ENCODE measurements around the gene ATG14. TPM values are rescaled to one million over a fixed set of nuclear protein-coding genes. Genes with fewer than 3 reads are reported as not detected.

Gene ATG14
- total and polyA plus RNA-seq, 2 experiments from 2014 or later: 3.8 to 14.7 TPM

- no peak for TF ChIP-seq EZH2phosphoT487 (IDR thresholded peaks at IDR 0.05; ENCODE audit: insufficient read depth, low read depth)
- no peak for TF ChIP-seq EZH2 (IDR thresholded peaks at IDR 0.05; ENCODE audit: insufficient read depth, poor library complexity, severe bottlenecking)
- Histone ChIP-seq H3K4me2 (ENCODE audit: unreplicated experiment) (no peak overlapping the region), H3K79me2 (ENCODE audit: insufficient read depth) (no peaks in the 10 kb centered on the region), H3K27ac (no peak overlapping the region), H3K4me1 (ENCODE audit: insufficient read depth) (no peaks in the 10 kb centered on the region), H3F3A (ENCODE audit: insufficient read depth) (no peaks in the 10 kb centered on the region), H4K20me1 (ENCODE audit: insufficient read depth) (no peaks in the 10 kb centered on the region), H3K4me3 (no peak overlapping the region), H3K27me3 (replicated peaks; ENCODE audit: insufficient read depth) (no peaks in the 10 kb centered on the region), H3K9me2 (ENCODE audit: insufficient read depth) (no peaks in the 10 kb centered on the region), H3K36me3 (ENCODE audit: low read depth) (no peaks in the 10 kb centered on the region), H2AFZ (no peak overlapping the region), H3K9ac (no peak overlapping the region), H3K9me3 (ENCODE audit: low read depth) (no peaks in the 10 kb centered on the region)
- DNase-seq: no peak
- WGBS, 2 experiments (ENCODE audit: low coverage in 1 of 2, low lambda C conversion rate in 2 of 2, missing lambda C conversion rate in 2 of 2): 39 to 43% methylated on average over 6 of the region's 6 CpGs
- in situ Hi-C loops (cut with MboI): no loop called here
These were observed 6.8 kb upstream of the ATG14 start for GRCh38 chr14:55418411-55418810.

DNA sequence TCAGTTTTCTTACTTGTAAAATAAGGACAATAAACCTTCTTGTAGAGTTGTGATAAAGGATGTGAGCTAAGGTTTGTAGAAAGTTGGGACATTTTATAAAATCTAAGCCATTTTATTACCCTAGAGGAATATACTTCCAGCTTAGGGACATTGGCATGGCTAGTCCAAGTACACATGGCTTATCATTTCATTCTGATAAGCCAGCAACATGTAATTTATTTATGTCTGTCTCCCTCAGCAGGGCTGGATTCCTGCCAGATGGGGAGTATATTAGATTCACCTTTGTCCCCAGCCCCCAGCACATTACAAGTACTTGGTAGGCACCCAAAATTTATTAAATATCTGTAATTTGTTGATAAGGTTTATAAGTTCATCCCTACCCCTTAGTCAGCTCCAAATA is 6.3 kb upstream of the ATG14 start:
- H3K9ac ChIP-seq: no peak overlapping the region
- no peaks in the 10 kb centered on the region for H3K36me3 ChIP-seq (ENCODE audit: low read depth)
- TF ChIP-seq EZH2phosphoT487 (IDR thresholded peaks at IDR 0.05; ENCODE audit: insufficient read depth, low read depth) (no peak), EZH2 (IDR thresholded peaks at IDR 0.05; ENCODE audit: insufficient read depth, poor library complexity, severe bottlenecking) (no peak)
- H4K20me1 ChIP-seq (ENCODE audit: insufficient read depth): no peaks in the 10 kb centered on the region
- H3K9me2 ChIP-seq (ENCODE audit: insufficient read depth): no peaks in the 10 kb centered on the region
- peaks cover 1% of the 10 kb centered on the region; the same call in 1 of the 2 replicates for H3F3A ChIP-seq (ENCODE audit: insufficient read depth)
- no peaks in the 10 kb centered on the region for H3K79me2 ChIP-seq (ENCODE audit: insufficient read depth)
- in situ Hi-C loops (cut with MboI): no loop called here
- no peaks in the 10 kb centered on the region for H3K27me3 ChIP-seq (replicated peaks; ENCODE audit: insufficient read depth)
- 0 out of 2 replicates have a peak, but pooled peaks cover under 1% of the 10 kb centered on the region for H3K4me1 ChIP-seq (ENCODE audit: insufficient read depth)
- H3K9me3 ChIP-seq (ENCODE audit: low read depth): no peaks in the 10 kb centered on the region
- H2AFZ ChIP-seq: no peak overlapping the region
- no peak for DNase-seq
- no peak overlapping the region for H3K4me2 ChIP-seq (ENCODE audit: unreplicated experiment)
- H3K27ac ChIP-seq: no peak overlapping the region
- H3K4me3 ChIP-seq: no peak overlapping the region

GRCh38 chr14:55416866-55417265 is 5.2 kb upstream of the ATG14 start:
- DNase-seq: peak; percentile 41
- Histone ChIP-seq H3K4me2 (ENCODE audit: unreplicated experiment) (no peak overlapping the region), H3K36me3 (ENCODE audit: low read depth) (no peaks in the 10 kb centered on the region), H3K27ac (no peak overlapping the region), H3K9ac (no peak overlapping the region), H3K9me3 (ENCODE audit: low read depth) (no peaks in the 10 kb centered on the region), H3K9me2 (ENCODE audit: insufficient read depth) (no peaks in the 10 kb centered on the region), H3K27me3 (replicated peaks; ENCODE audit: insufficient read depth) (no peaks in the 10 kb centered on the region), H3K4me3 (no peak overlapping the region), H2AFZ (no peak overlapping the region), H3K4me1 (ENCODE audit: insufficient read depth) (peaks cover 11% of the 10 kb centered on the region; the same call in 1 of the 2 replicates), H3K79me2 (ENCODE audit: insufficient read depth) (no peaks in the 10 kb centered on the region), H3F3A (ENCODE audit: insufficient read depth) (peaks cover 3% of the 10 kb centered on the region; the same call in 1 of the 2 replicates), H4K20me1 (ENCODE audit: insufficient read depth) (no peaks in the 10 kb centered on the region)
- TF ChIP-seq EZH2phosphoT487 (IDR thresholded peaks at IDR 0.05; ENCODE audit: insufficient read depth, low read depth) (no peak), EZH2 (IDR thresholded peaks at IDR 0.05; ENCODE audit: insufficient read depth, poor library complexity, severe bottlenecking) (no peak)
- WGBS, 2 experiments (ENCODE audit: low coverage in 1 of 2, low lambda C conversion rate in 2 of 2, missing lambda C conversion rate in 2 of 2): 34 to 35% methylated on average over 5 of the region's 5 CpGs
- in situ Hi-C loops (cut with MboI): no loop called here

- H3F3A ChIP-seq (ENCODE audit: insufficient read depth): peaks cover 3% of the 10 kb centered on the region; the same call in 1 of the 2 replicates
- H3K36me3 ChIP-seq (ENCODE audit: low read depth): no peaks in the 10 kb centered on the region
- H3K9me2 ChIP-seq (ENCODE audit: insufficient read depth): no peaks in the 10 kb centered on the region
- H3K4me3 ChIP-seq: no peak overlapping the region
- H3K27me3 ChIP-seq (replicated peaks; ENCODE audit: insufficient read depth): no peaks in the 10 kb centered on the region
- H3K9ac ChIP-seq: no peak overlapping the region
- peaks cover 21% of the 10 kb centered on the region for H3K4me1 ChIP-seq (ENCODE audit: insufficient read depth)
- peaks cover 21% of the 10 kb centered on the region for H3K79me2 ChIP-seq (ENCODE audit: insufficient read depth)
- no peak overlapping the region for H2AFZ ChIP-seq
- TF ChIP-seq EZH2 (IDR thresholded peaks at IDR 0.05; ENCODE audit: insufficient read depth, poor library complexity, severe bottlenecking) (no peak), EZH2phosphoT487 (IDR thresholded peaks at IDR 0.05; ENCODE audit: insufficient read depth, low read depth) (no peak)
- no peak for DNase-seq
- H3K4me2 ChIP-seq (ENCODE audit: unreplicated experiment): no peak overlapping the region
- H4K20me1 ChIP-seq (ENCODE audit: insufficient read depth): no peaks in the 10 kb centered on the region
- no peaks in the 10 kb centered on the region for H3K9me3 ChIP-seq (ENCODE audit: low read depth)
- H3K27ac ChIP-seq: no peak overlapping the region
- in situ Hi-C loops (cut with MboI): no loop called here
- 46 to 52% methylated on average over 3 of the region's 3 CpGs for WGBS, 2 experiments (ENCODE audit: low coverage in 1 of 2, low lambda C conversion rate in 2 of 2, missing lambda C conversion rate in 2 of 2)
These were observed 2.9 kb upstream of the ATG14 start for GRCh38 chr14:55414551-55414950.

- peak overlapping the region; percentile 84 for H3K4me2 ChIP-seq (ENCODE audit: unreplicated experiment)
- no peaks in the 10 kb centered on the region for H3K36me3 ChIP-seq (ENCODE audit: low read depth)
- peaks cover 23% of the 10 kb centered on the region for H3K4me1 ChIP-seq (ENCODE audit: insufficient read depth)
- peaks cover 3% of the 10 kb centered on the region; the same call in 1 of the 2 replicates for H3F3A ChIP-seq (ENCODE audit: insufficient read depth)
- H3K9ac ChIP-seq: peak overlapping the region; percentile 96; the same call in 1 of the 2 replicates
- TF ChIP-seq EZH2 (IDR thresholded peaks at IDR 0.05; ENCODE audit: insufficient read depth, poor library complexity, severe bottlenecking) (no peak), EZH2phosphoT487 (IDR thresholded peaks at IDR 0.05; ENCODE audit: insufficient read depth, low read depth) (no peak)
- peaks cover 40% of the 10 kb centered on the region for H3K79me2 ChIP-seq (ENCODE audit: insufficient read depth)
- H3K27me3 ChIP-seq (replicated peaks; ENCODE audit: insufficient read depth): no peaks in the 10 kb centered on the region
- peak overlapping the region; percentile 96 for H2AFZ ChIP-seq
- in situ Hi-C loops (cut with MboI): no loop called here
- peak; percentile 63 for DNase-seq
- H3K27ac ChIP-seq: no peak overlapping the region
- 2 to 6% methylated on average over 5 of the region's 5 CpGs for WGBS, 2 experiments (ENCODE audit: low coverage in 1 of 2, low lambda C conversion rate in 2 of 2, missing lambda C conversion rate in 2 of 2)
- H3K9me3 ChIP-seq (ENCODE audit: low read depth): no peaks in the 10 kb centered on the region
- no peaks in the 10 kb centered on the region for H3K9me2 ChIP-seq (ENCODE audit: insufficient read depth)
- H3K4me3 ChIP-seq: peak overlapping the region; percentile 79
- no peaks in the 10 kb centered on the region for H4K20me1 ChIP-seq (ENCODE audit: insufficient read depth)
These were observed 1.0 kb upstream of the ATG14 start for GRCh38 chr14:55412676-55413075.

All from GM23248 (cell line).